Activated CD4-positive, alpha-beta T cell treated with anti-CD3 and anti-CD28 coated beads, Interleukin-2, amount 50 U/mL, for 1 hour (primary cell): ENCODE measurements around the gene PPP1R9A.

Source experiments
- DNase-seq: peaks from one replicate; pipeline ENCODE4 v3.0.0-alpha.2; 2020

PPP1R9A gene

DNA sequence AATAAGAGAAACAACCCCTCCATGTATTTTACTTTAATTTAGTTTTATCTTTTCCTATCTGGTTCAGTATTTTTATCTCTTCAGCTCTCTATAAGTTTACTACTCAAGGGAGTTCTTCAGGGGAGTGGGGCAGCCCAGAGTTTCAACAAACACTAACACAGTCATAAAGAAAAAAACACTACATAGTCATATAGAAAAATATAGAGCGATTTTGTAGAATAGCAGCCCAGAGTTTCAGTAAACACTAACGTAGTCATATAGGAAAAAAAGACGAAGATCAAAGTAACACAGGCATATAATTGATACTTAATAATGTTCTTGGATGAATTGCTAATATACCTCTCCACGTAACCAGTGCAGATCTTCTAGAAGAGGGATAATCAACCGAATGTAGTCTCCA is 362.2 kb downstream of the PPP1R9A start:
- no peak for DNase-seq

DNA sequence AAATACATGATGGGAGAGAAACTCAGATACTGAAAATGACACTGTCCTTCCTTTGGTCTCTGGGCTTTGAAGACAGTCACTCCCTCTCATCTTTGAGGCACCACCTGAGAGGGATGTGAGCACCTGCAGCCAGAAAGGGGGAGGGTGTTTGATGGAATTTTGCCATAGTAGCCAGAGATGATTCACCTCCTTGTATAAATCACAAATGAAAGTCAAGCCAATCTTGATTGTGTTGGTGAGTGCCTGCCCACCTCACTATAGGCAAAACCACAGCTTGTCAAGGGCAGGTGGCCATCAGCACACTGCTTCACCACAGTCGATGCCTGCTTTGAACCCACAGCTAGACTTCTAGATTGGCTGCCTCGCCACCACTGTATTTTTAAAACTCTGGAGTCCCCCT is 368.7 kb downstream of the PPP1R9A start:
- DNase-seq, result no peak

DNA sequence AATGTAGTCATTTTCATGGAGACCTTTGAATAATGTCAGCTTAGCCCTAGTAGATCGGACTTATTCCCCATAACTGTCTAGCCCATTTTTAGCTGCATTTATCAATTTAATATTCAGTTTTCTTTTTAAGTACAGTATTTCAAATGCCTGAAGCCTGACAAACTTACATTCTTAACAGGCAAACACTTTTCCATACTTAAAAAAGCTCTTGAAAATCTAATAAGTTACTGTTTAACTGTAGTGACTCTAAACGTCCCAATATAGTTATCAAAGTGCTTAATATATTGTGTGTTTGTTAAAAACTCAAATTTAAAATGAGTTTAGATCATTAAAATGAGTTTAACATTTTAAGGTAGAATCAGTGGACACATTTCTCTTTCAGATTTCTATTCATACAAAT is 372.0 kb downstream of the PPP1R9A start:
- DNase-seq, result no peak

DNA sequence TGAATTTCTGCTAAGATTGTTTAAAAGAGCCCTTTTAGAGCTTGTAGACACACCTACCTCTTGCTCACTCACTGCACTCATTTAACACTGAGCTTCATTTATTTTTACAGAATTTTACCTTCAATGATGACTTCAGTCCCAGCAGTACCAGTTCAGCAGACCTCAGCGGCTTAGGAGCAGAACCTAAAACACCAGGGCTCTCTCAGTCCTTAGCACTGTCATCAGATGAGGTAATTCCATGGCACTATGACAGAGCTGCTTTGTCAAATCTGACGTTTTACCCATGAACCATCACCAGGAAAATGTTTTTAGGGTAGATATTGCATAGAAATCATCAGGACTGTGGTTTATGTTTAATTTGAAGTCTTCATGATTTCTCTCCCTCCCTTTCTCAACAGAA is 378.7 kb downstream of the PPP1R9A start:
- no peak for DNase-seq

DNA sequence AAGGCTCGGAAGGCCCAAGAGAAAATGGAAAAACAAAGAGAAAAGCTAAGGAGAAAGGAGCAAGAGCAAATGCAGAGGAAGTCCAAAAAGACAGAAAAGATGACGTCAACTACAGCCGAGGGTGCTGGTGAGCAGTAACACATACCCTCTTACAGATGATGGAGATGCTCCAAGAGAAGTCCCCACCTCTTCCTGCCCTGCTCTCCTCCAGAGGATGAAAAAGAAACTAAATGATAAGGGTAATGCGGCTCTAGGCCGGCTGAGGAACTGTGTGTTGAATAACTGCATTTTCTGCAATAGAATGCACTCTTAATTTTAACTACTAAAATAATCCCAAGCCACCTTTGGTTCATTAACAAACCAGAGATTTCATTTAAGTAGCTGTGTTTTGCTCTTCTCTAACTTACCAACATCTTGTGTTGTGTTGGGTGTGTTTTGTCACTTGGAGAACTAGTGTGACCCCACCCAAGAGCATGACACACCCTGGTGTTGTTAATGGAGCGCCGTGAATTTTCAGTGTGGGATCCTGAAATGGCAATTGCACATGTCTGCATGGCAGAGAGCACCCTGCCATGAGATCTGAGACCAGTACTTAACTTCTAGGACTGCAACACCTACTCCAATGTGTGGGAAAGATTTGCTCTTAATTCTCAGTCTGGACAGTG is 382.9 kb downstream of the PPP1R9A start:
- no peak for DNase-seq

DNA sequence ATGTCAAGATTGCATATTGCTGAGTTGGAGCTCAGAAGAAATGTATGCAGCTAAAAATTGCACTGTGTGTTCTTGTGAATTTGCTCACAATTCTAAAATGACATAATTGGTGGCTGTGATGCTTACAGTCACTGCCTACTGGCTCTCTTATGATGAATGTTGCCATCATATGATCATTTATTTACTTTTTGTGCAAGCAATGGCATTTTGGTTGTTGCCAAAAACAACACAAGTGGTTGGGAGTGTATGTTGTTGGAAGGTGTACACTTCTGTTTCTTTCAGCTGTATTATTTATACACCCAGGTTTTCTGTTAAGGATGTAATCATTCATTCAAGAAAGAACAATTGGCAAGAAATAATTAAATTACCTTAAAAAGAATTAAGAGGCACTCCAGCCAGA is 388.0 kb downstream of the PPP1R9A start:
- no peak for DNase-seq

DNA sequence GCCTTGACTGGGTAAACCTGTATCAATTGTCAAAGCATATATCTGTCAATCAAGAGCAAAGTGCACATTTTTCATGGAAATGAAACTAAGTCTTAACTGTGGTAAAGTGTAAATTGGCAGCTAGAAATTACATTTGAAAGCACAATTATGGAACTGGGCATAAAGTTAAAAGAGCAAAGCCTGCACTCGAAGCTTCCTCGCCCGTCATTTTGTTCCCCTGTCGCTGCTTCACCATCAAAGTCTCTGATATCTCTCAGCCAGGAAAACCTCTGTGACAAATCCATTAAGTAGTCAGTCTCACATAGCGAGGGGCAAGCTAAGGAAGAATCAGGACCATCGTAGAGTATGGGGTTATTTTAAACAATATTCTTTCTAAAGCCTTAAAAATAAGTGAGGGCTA is 389.1 kb downstream of the PPP1R9A start:
- DNase-seq, result no peak

DNA sequence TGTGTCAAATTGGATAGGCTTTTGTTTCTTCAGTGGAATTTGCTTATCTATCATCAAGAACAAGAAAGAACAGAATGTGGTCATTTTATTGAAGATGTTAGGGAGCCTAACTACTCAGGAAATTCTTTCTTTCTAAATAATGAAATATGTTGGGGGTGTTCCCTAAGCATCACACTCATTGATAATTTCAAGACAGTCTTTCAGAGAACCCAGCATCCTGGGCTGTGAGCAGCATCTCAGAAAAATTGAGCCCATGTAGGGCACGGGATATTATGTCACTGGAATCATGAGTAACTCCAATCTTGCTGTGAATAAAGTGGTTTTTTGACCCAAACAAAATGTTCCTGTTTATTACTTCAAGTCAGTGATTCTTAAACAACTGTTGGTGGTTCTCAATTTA is 389.6 kb downstream of the PPP1R9A start:
- DNase-seq, result no peak

DNA sequence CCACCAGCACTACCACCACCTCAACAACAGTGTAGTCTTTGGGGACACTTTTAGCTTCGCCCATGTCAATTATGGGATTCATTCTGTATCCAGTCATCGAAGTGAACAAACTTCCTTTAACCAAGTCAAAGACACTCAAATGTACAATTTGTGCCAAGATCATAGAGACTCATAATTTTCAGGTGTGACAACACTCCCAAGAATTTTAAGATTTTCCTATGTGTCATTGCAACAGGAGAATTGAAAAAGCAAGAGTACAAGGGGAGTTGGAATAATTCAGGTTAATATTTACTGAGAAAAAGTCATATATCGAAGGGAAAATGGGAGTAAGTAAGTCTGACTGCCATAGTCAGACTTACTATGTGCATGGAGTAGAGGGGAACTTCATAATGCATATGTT is 390.7 kb downstream of the PPP1R9A start:
- no peak for DNase-seq

DNA sequence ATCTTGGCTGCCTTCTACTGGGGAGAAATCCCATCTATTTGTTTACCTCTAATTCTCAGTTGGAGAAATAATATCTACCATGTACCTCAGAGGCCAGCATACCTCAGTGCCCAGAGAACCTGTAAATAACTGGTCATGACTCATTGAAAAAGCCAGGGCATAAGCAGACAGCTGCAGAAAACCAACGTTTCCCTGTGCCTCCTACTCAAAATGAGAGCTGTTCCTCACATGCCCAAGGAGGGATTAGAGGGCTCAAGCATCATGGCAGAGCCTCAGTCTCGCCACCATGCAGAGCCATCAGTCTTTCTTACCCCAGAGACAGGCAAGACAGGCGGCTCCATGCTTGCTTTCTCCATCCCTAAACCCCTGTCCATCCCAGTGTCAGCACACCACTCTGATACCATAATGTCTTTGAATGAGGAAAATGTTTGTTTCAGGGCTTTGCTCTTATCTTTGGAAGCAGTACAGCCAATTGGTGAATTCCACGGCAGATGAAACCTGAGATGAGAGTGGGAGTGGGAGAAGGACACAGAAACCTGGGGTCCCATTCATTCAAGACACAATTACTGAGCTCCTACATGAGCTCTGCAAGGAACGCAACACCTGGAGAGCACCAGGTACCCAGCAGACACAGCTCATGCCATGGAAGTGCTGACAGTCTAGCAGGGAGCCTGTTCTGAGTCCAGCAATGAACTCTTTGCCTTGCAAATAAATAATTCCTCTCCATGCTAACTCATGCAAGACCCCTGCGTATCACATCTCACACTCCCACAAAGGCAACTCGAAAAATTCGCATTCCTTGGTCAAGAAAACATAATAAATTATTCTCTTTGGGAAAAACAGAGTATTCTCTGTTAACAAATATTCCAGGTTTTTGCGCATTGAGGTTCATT is 395.9 kb downstream of the PPP1R9A start:
- DNase-seq, result no peak

DNA sequence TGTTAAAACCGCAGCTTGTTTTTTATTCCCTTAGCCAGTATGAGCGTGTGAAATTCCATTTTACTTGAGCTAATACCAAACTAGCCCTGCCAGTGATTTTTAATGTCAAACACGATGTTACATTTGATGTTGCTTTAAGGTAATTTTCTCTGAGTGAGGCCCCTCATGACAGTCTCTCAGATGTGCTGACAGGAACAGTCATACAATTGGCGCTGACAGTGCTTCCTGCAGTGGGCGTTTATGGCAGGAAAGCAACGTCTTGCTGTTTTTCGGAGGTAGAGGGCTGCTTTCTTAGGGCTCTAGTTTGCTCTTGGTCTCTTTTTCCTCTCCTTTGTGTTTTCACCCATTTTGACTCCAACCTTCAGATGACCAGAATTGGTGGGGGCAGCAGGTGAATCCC is 397.6 kb downstream of the PPP1R9A start:
- no peak for DNase-seq

DNA sequence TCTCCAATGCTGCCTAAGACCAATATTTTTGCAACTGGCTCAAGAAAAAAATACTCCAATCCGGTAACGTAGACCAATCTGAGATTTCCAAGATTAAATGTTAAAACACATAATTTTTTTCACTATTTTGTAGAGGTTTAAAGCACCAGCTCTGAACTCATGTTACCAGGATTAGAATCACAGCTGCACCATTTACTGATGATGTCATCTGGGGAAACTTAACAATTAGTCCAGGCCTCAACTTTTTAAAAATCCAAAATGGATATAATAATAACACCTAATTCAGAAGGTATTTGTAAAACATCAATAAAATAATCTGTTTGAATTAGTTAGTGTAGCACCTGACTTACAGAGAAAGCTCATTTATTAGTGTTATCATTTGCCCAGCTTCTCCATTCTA is 402.6 kb downstream of the PPP1R9A start:
- no peak for DNase-seq

DNA sequence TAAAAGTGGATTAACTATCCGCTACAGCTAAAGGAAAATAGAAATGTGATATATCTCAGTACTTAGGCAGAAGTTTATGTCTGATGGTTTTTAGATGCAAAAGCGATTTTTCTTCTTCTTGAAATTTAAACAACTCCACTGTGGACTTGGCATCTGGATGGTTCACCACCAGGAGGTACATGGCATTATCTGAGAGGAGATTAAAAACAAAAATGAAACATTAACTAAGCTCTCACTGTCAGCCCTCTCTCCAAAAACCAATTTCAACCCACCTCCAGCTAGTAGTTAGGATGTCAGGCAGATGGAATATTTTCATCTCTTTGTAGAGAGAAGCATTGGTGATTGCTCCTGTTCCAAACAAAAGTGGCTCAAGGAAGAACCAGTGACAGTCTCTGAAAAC is 404.0 kb downstream of the PPP1R9A start:
- no peak for DNase-seq

DNA sequence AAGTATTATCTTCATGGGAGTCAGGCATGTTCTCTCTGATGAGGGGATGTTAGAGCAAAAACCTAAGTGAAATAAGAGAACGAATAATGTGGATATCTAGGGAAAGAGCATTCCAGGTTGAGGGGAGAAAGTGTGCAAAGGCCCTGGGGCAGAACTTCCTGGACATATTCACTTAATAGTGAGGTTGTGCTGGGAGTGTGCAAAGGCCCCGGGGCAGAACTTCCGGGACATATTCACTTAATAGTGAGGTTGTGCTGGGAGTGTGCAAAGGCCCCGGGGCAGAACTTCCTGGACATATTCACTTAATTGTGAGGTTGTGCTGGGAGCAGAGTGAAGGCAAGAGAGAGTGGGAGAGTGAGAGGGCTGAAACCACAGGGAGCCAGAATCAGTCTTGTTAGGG is 405.2 kb downstream of the PPP1R9A start:
- no peak for DNase-seq

DNA sequence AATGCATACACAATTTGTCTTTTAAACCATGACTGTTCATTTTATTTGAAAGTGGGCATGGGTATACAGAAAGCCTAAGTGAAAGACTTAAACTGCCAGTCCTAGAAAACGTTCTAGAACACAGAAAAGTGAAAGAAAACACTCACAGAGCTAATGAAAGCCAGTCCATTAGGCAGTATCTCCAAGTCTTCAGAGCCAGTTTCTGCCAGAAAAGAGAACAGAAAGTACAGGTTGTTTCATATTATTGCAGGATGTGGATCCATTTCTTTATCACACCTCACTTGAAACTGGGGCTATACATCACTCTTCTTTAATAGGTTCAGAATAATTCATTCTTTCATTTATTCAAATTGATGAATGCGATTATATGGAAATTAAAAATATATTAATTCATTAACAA is 409.2 kb downstream of the PPP1R9A start:
- DNase-seq, result no peak

DNA sequence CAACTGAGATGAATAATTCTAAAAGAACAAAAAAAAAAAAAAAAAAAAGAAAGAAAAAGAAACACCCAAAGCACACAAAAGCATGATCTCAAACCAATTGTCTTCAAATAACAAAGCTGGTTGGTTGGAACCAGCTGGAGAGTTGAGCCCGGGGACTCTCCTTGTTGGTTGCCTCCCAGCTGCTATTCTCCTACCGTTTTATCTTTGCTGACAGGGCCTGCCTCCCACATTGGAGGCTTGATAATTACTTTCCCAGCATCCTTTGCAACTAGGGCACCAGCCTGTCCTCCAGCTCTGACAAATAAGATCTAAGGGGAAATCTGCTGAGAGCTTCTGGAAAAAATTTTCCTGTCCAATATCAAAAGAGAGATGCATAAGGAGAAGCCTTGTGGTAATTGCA is 410.2 kb downstream of the PPP1R9A start:
- no peak for DNase-seq

DNA sequence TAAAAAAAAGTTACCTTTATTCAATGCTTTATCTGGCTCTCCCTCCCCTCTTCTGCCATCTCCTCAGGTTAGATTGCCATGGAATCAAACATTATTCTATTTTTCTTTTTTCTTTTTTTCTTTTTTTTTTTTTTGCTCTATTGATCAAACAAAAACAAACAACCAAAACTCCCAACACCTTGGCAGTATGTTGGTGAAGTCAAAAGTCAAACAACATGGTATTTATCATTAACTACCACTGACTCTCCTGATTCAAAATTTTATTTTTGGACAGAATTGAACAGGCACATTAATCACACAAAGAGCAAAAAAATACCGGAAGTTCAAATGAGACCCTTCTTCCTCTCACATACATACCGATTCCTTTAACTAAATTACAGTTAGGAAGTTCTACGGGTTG is 410.6 kb downstream of the PPP1R9A start:
- DNase-seq, result no peak

DNA sequence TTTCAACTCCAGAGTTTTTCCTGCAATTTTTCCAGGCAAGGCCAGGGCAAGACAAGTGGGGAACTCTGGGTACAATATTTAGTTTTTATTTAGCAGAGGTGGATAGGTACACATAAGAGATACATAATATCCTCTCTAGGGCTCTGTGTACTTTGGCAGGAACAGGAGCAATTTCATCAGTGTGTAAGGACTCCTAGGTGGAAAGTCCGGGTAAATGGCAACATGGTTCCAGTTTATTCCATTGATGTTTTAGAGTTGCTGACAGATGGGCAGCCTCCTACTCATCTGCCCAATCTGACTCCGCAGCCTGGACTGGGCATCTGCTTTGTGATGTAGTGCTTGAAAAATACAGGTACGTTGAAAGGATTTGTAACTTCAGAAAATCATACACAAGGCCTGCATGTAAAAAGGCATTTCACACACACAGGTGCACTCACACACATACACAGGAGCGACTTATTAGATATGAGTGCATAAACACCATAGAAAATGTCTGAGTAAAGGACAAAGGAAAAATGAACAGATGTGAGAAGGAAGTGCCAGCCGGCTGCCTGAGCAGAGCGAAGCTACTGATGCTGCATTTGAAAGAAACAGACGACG is 411.2 kb downstream of the PPP1R9A start:
- no peak for DNase-seq

DNA sequence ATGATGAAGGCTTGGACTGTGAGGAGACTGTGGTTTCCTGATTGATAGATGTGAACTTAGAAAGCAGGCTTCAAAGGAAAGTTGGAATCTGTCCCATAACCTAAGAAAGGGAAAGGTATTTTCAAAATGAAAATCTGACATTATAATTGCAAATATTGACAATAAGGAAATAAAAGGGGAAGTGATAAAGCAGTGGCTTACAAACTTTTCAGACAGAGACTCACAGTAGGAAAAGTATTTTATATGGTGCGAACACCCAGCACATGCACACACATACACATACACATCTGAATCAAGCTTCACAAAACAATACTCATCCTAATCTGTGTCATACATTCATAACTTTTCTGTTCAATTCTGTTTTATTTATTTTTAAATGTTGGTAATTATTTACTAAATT is 412.2 kb downstream of the PPP1R9A start:
- no peak for DNase-seq

DNA sequence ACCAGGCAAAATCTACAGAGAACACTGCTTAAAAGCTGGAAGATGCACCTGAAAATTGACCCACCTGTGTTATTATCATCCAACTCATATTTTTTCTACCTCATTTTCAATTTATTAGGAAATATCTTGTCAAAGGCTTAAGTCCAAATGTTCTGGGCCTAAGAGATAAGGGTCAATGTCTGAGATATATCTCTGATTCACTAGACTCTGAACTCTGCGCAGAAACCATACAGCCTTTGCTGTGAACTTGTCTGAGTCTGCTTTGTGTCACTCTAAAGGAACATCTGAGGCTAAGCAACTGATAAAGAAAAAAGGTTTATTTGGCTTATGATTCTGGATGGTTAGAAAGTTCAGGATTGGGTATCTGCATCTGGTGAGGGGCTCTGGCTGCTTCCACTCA is 413.3 kb downstream of the PPP1R9A start:
- no peak for DNase-seq

DNA sequence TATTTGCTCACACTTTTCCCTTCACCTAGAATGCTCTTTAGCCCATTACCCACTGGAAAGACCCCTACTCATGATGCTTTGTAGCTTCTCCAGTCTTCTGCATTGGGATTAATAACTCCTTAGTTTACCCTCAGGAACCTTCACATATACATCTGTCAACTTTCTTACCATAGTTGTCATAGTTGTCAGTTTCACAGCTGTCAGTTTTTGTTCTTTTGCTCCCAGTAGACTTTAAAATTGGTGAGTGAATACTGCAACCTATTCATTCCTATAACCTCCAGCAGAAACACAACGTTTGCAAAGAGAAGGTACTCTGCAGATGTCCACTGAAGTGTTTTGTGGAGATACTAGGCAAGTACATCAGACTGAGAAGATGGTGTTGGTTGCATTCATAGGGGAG is 414.3 kb downstream of the PPP1R9A start:
- DNase-seq, result no peak

DNA sequence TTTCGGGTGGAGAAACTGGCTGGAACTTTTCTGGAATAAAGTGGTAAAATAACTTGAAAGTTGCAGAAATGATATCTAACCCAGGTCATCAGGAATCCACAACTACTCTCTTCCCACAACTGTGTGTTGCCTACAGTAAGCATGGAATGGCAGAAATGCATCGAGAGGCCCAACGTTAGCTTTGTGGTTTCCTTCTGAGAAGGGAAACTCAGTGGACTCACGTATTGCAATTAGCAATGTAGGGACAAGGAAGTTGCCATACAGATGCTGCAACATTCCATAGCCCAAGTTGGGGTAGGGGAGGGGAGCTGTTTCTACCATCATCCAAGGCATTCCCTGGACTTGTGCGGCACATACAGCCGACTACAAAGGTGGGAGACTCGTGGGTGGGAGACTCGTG is 415.0 kb downstream of the PPP1R9A start:
- no peak for DNase-seq

DNA sequence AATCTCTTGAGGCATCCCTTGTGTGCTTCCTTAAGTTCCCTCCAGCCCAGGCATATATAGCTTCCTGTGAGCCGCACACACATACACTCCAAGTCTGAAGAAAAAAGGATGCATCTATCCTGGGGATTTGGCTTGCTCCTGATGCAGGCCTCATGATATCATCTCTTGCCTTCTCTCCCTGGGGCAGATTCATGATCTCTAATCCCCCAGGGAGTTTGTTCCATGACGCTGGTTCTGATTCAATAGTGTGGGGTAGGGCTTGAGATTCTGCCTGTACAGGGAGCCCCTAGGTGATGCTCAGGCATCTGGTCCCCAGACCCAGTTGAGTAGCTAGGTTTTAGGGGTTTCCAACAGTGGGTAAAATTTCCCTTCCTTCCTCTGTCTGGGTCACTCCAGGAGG is 415.5 kb downstream of the PPP1R9A start:
- no peak for DNase-seq

DNA sequence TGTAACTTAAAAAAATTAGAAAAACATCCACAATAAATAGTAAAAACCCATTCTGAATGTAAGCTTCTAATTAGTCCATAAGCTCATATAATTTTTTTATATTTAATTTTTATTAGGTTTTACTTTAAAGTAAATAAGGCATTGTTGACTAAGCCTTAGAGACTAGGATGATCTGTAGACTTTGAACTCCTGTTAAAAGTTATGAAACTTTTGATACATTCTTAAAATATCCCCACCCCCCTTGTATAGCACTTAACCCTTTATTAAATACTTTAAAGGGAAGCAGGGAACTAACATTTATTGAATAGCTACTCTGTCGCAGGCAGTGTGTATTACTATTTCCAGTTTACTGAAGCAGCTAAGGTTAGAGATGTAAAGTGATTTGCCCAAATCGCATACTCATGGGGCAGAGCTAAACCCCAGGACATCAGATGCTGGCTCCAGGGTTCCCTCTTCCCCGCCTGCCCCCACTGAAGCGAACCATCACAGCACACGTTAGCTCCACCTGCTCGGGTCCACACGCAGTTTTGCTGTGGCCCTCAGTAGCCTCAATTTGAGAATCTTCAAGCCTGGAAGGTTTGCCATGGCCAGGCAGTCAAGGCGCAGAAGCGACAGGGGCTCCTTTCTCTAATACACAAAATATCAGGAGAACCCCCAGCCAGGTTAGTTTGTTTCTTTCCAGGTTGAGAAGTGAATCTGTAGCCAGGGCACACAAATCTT is 416.2 kb downstream of the PPP1R9A start:
- DNase-seq, result no peak
